Glutamatergic neuron (in vitro differentiated cells): ENCODE measurements around the gene XAF1. TPM values are rescaled to one million over a fixed set of nuclear protein-coding genes. Genes with fewer than 3 reads are reported as not detected.

Source experiments
- DNase-seq: peaks from one replicate; pipeline ENCODE4 v3.0.0; 2022
- H3K27ac Mint-ChIP-seq: one replicate; pipeline ENCODE4 v1.8.0; 2020; ENCODE audit warnings: mild to moderate bottlenecking, mixed read lengths, inconsistent platforms; ENCODE audit not compliant: unreplicated experiment
- H3K27me3 Mint-ChIP-seq: one replicate; pipeline ENCODE4 v1.8.0; 2020; ENCODE audit warnings: mild to moderate bottlenecking, moderate library complexity, mixed read lengths, inconsistent platforms; ENCODE audit not compliant: unreplicated experiment
- H3K36me3 Mint-ChIP-seq: one replicate; pipeline ENCODE4 v1.8.0; 2020; ENCODE audit warnings: mild to moderate bottlenecking, mixed read lengths, inconsistent platforms; ENCODE audit not compliant: unreplicated experiment
- H3K4me1 Mint-ChIP-seq: one replicate; pipeline ENCODE4 v1.8.0; 2020; ENCODE audit warnings: mild to moderate bottlenecking, low read depth, mixed read lengths, inconsistent platforms; ENCODE audit not compliant: unreplicated experiment
- H3K4me3 Mint-ChIP-seq: one replicate; pipeline ENCODE4 v1.8.0; 2020; ENCODE audit warnings: mild to moderate bottlenecking, mixed read lengths, inconsistent platforms; ENCODE audit not compliant: unreplicated experiment
- H3K9me3 Mint-ChIP-seq: one replicate; pipeline ENCODE4 v1.8.0; 2020; ENCODE audit warnings: mild to moderate bottlenecking, moderate library complexity, mixed read lengths, inconsistent platforms; ENCODE audit not compliant: unreplicated experiment
- CTCF ChIP-seq: fragments of 200-600 bp; sonication (generic); IDR thresholded peaks from one replicate; pipeline ENCODE4 v1.5.0; 2021; ENCODE audit not compliant: partially characterized antibody, unreplicated experiment
- total RNA-seq: library from RNA; stranded (reverse); fragmentation: NEBNext Ultra II Directional; extraction: Animal tissue kit (Norgen Biotek cat#: 25700); gene quantifications from one replicate; pipeline ENCODE4 v1.2.1, GENCODE V29; 2021; ENCODE audit not compliant: unreplicated experiment

XAF1 gene
- total RNA-seq, 1 donor from 2014 or later, result not detected

GRCh38 chr17:6775871-6776405 lies 20.1 kb downstream of the XAF1 start, which contains the start of gene FBXO39:
Gene FBXO39 (plus strand): TSS chr17:6776215. CDS start chr17:6779869, 3,654 bp downstream.
- no peaks in the 10 kb centered on the region for H3K4me1 Mint-ChIP-seq
- H3K27ac Mint-ChIP-seq, result no peak within 1 kb of the TSS
- peaks cover 12% of the 10 kb centered on the region for H3K36me3 Mint-ChIP-seq
- peaks cover 3% of the 10 kb centered on the region for H3K9me3 Mint-ChIP-seq
- DNase-seq, result peak; percentile 38
- TF ChIP-seq CTCF, result no peak
- peak within 1 kb of the TSS; percentile 66 for H3K4me3 Mint-ChIP-seq
- H3K27me3 Mint-ChIP-seq, result peaks cover 7% of the 10 kb centered on the region

DNA sequence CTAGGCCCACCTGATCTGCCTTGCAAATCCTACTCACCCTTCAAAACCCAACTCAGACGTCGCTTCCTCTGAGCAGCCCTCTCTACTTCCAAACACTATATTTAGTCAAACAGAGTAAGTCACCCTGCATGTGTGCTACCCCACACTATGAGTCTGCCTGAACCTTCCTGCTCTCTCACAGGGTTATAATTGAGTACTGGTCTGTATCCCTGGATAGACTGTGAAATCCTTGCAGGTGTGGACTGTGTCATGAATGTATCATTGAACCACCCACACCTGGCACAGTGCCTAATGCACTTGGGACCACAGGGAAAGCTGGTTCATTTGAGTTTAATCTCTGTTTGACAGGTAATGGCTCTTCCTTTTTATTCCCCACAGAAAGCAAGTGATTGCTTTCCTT lies 23.6 kb downstream of the XAF1 start:
- Mint-ChIP-seq H3K27me3 (peaks cover 7% of the 10 kb centered on the region), H3K9me3 (peaks cover 2% of the 10 kb centered on the region), H3K27ac (no peak overlapping the region), H3K4me3 (no peak overlapping the region), H3K4me1 (no peaks in the 10 kb centered on the region), H3K36me3 (peaks cover 4% of the 10 kb centered on the region)
- TF ChIP-seq CTCF, result no peak
- no peak for DNase-seq

GRCh38 chr17:6780001-6780400 lies 24.2 kb downstream of the XAF1 start:
- Mint-ChIP-seq H3K36me3 (peaks cover 4% of the 10 kb centered on the region), H3K9me3 (no peaks in the 10 kb centered on the region), H3K27me3 (peaks cover 5% of the 10 kb centered on the region), H3K4me3 (no peak overlapping the region), H3K27ac (no peak overlapping the region), H3K4me1 (no peaks in the 10 kb centered on the region)
- no peak for DNase-seq
- no peak for TF ChIP-seq CTCF

GRCh38 chr17:6780886-6781285 lies 25.0 kb downstream of the XAF1 start:
- H3K4me1 Mint-ChIP-seq, result no peaks in the 10 kb centered on the region
- H3K27me3 Mint-ChIP-seq, result peaks cover 5% of the 10 kb centered on the region
- H3K27ac Mint-ChIP-seq, result no peak overlapping the region
- no peak overlapping the region for H3K4me3 Mint-ChIP-seq
- peaks cover 8% of the 10 kb centered on the region for H3K36me3 Mint-ChIP-seq
- no peaks in the 10 kb centered on the region for H3K9me3 Mint-ChIP-seq
- TF ChIP-seq CTCF, result no peak
- no peak for DNase-seq

GRCh38 chr17:6782244-6782643 lies 26.4 kb downstream of the XAF1 start:
- Mint-ChIP-seq H3K27me3 (peaks cover under 1% of the 10 kb centered on the region), H3K4me3 (no peak overlapping the region), H3K9me3 (no peaks in the 10 kb centered on the region), H3K36me3 (peaks cover 4% of the 10 kb centered on the region), H3K27ac (no peak overlapping the region), H3K4me1 (no peaks in the 10 kb centered on the region)
- no peak for DNase-seq
- TF ChIP-seq CTCF, result no peak
